ENCODE measurements around the gene KDM4C. TPM values are rescaled to one million over a fixed set of nuclear protein-coding genes. Genes with fewer than 3 reads are reported as not detected.

Gene KDM4C
- total RNA-seq, 4 donors from 2014 or later = 32.3 to 41.4 (median 35.3) TPM

DNA sequence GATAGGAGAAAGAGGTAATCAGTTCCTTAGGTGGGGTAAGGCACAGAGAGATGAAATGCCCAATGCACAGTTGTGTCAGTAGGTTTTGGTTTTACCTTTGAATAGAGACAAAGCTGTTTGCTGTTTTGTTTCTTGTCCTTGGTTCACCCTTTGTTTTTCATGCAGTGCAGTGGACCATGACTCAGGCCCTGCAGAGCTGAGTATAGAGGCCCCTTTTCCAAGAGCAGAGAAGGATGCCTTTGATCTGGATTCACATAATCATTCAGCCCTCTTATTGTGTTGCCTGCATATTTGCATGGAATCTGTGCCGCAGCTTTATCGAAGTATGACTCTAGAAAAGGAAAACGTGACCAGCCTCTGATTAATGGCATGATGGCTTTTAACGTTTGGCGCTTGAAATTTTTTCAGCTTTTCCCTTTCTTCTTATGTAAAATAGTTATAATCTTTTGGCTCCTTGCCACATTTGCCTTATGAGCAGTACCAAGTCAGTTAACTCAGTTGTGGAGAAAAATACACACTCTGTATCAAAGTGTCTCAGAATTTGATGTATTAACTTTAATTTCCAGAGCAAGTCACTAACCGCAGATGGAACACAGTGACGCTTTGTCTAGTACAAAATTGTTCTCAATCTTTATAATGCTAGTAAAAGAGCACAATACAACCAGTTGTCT lies 197.6 kb downstream of the KDM4C start:
- intact Hi-C loops (cut with DNase I; ENCODE audit: low total_unique reads) = no loop called here
- WGBS, 2 donors = 56% methylated on average over 7 of the region's 7 CpGs
- DNase-seq (ENCODE audit: low spot score in 2 of 2) = no peak
- no peak overlapping the region for H3K4me3 ChIP-seq (ENCODE audit: low read depth, poor library complexity, severe bottlenecking)
- TF ChIP-seq POLR2A (IDR thresholded peaks at IDR 0.05) = no peak
- TF ChIP-seq, protein P1, sequence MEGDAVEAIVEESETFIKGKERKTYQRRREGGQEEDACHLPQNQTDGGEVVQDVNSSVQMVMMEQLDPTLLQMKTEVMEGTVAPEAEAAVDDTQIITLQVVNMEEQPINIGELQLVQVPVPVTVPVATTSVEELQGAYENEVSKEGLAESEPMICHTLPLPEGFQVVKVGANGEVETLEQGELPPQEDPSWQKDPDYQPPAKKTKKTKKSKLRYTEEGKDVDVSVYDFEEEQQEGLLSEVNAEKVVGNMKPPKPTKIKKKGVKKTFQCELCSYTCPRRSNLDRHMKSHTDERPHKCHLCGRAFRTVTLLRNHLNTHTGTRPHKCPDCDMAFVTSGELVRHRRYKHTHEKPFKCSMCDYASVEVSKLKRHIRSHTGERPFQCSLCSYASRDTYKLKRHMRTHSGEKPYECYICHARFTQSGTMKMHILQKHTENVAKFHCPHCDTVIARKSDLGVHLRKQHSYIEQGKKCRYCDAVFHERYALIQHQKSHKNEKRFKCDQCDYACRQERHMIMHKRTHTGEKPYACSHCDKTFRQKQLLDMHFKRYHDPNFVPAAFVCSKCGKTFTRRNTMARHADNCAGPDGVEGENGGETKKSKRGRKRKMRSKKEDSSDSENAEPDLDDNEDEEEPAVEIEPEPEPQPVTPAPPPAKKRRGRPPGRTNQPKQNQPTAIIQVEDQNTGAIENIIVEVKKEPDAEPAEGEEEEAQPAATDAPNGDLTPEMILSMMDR (IDR thresholded peaks at IDR 0.05) = no peak

- WGBS, 2 donors = 87 to 91% methylated on average over 2 of the region's 2 CpGs
- H3K4me3 ChIP-seq (ENCODE audit: low read depth, poor library complexity, severe bottlenecking) = no peak overlapping the region
- no peak for DNase-seq (ENCODE audit: low spot score in 2 of 2)
- intact Hi-C loops (cut with DNase I; ENCODE audit: low total_unique reads) = no loop called here
- TF ChIP-seq POLR2A (IDR thresholded peaks at IDR 0.05) = no peak
- TF ChIP-seq, protein P1 (IDR thresholded peaks at IDR 0.05) = no peak
Measured at GRCh38 chr9:6956879-6957278, 199.1 kb downstream of the KDM4C start.

DNA sequence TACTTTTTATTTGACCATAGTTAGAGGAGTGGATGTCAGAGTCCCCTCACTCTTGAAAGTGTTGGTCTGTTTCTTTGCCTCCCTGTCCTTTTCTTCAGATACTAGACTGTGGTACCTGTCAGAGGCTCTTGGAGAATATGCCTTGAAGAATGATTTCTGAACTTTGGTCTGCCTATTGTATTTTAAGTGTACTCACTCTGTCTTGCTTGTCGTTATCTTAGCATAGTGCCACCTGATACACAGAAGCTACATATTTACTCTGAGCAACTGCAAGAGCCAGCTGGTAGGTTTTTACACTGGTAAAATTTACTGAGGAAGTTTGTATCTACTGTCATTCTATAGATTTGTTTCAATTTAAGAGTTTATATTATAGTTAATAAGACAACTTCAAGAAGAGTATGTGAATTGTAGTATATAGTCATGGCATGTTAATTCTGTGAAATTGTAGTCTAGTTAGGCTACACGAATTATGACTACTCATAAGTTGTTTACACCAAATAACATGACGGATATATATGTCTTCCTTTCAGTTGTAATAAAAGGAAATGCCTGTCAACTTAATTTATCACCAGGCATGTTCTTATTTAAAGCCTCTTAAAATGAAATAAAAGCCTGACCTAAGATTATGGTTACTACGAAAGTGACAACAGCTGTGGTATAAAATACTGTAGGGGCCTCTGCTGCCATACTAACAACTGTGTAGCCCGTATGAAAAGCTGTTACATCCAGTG lies 201.7 kb downstream of the KDM4C start:
- intact Hi-C loops (cut with DNase I; ENCODE audit: low total_unique reads) = no loop called here
- WGBS, 2 donors = 81 to 85% methylated on average over 5 of the region's 5 CpGs
- TF ChIP-seq POLR2A (IDR thresholded peaks at IDR 0.05) = no peak
- TF ChIP-seq, protein P1 (IDR thresholded peaks at IDR 0.05) = no peak
- no peak overlapping the region for H3K4me3 ChIP-seq (ENCODE audit: low read depth, poor library complexity, severe bottlenecking)
- DNase-seq (ENCODE audit: low spot score in 2 of 2) = no peak

DNA sequence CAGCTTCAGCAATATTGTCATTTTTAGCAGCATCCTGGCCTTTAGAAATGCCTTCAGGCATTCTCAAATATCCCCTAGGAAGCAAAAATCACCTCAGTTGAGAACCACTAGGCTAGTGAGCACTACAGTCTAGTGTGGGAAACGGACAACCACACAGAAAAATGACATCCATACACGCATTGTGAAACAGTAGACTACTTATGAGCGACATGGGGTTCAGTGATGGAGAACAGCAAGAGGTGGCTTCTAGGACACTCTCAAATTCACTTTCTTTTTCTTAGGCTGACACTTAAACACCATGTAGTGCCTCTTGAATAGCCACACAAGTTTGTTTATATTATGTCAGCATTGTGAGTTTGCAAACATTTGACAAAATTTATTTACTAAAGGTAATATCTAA lies 203.0 kb downstream of the KDM4C start:
- no peak for TF ChIP-seq POLR2A (IDR thresholded peaks at IDR 0.05)
- TF ChIP-seq, protein P1 (IDR thresholded peaks at IDR 0.05) = no peak
- intact Hi-C loops (cut with DNase I; ENCODE audit: low total_unique reads) = no loop called here
- no peak for DNase-seq (ENCODE audit: low spot score in 2 of 2)
- WGBS, 2 donors = 94 to 100% methylated on average over 3 of the region's 3 CpGs
- no peak overlapping the region for H3K4me3 ChIP-seq (ENCODE audit: low read depth, poor library complexity, severe bottlenecking)

GRCh38 chr9:6961845-6962522 lies 204.2 kb downstream of the KDM4C start:
- WGBS, 2 donors = 91 to 92% methylated on average over 5 of the region's 5 CpGs
- no peak for DNase-seq (ENCODE audit: low spot score in 2 of 2)
- TF ChIP-seq POLR2A (IDR thresholded peaks at IDR 0.05) = no peak
- TF ChIP-seq, protein P1 (IDR thresholded peaks at IDR 0.05) = no peak
- intact Hi-C loops (cut with DNase I; ENCODE audit: low total_unique reads) = no loop called here
- H3K4me3 ChIP-seq (ENCODE audit: low read depth, poor library complexity, severe bottlenecking) = no peak overlapping the region
